IPS-20b (cell line): ENCODE results near the gene STPG1.

ENCODE experiments used
- H3K27ac ChIP-seq: one replicate; pipeline ENCODE4 v1.5.1; 2013; ENCODE audit warnings: low read length
- H3K27me3 ChIP-seq: 2 replicates; pipeline ENCODE4 v1.6.1; 2013; ENCODE audit warnings: mild to moderate bottlenecking, low read length, inconsistent platforms; ENCODE audit not compliant: insufficient read depth
- H3K36me3 ChIP-seq: 2 replicates; pipeline ENCODE4 v1.6.1; 2013; ENCODE audit warnings: low read depth, mild to moderate bottlenecking, inconsistent platforms, low read length, moderate library complexity; ENCODE audit not compliant: insufficient read depth
- H3K4me1 ChIP-seq: 2 replicates; pipeline ENCODE4 v1.6.1; 2013; ENCODE audit warnings: mild to moderate bottlenecking, control low read depth, inconsistent platforms, low read length, moderate library complexity; ENCODE audit not compliant: insufficient read depth
- H3K4me3 ChIP-seq: 2 replicates; pipeline ENCODE4 v1.5.1; 2013; ENCODE audit warnings: mild to moderate bottlenecking, low read length, inconsistent platforms
- H3K9ac ChIP-seq: 2 replicates; pipeline ENCODE4 v1.6.1; 2013; ENCODE audit warnings: low read depth, mild to moderate bottlenecking, inconsistent platforms, low read length, moderate library complexity
- H3K9me3 ChIP-seq: 2 replicates; pipeline ENCODE4 v1.6.1; 2013; ENCODE audit warnings: mild to moderate bottlenecking, low read depth, low read length, inconsistent platforms; ENCODE audit not compliant: insufficient read depth

The STPG1 gene

DNA sequence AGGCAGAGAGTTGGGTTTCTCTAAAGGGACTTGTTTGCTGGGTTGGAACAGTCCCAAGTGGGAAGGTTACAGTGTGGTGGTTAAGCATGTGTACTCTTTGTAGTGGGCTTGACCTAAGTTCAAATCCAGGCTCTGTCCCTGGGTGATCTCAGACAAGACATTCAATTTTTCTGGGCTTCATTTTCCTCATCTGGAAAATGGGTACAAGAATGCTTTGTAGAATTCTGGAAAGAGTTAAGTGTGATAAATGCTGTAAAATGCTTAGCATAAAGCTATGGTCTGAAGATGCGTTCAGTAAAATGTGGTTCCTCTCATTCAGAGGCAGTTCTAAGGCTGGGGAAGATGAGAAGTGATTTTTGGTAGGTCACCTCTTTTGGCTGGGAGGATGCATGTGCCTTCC is 93.6 kb downstream of the STPG1 start:
- H3K9ac ChIP-seq = no peak overlapping the region
- no peak overlapping the region for H3K27ac ChIP-seq
- H3K9me3 ChIP-seq = no peaks in the 10 kb centered on the region
- H3K27me3 ChIP-seq = peaks cover 64% of the 10 kb centered on the region
- H3K4me1 ChIP-seq = peaks cover 33% of the 10 kb centered on the region
- H3K36me3 ChIP-seq = no peaks in the 10 kb centered on the region
- H3K4me3 ChIP-seq = peak overlapping the region; percentile 64

DNA sequence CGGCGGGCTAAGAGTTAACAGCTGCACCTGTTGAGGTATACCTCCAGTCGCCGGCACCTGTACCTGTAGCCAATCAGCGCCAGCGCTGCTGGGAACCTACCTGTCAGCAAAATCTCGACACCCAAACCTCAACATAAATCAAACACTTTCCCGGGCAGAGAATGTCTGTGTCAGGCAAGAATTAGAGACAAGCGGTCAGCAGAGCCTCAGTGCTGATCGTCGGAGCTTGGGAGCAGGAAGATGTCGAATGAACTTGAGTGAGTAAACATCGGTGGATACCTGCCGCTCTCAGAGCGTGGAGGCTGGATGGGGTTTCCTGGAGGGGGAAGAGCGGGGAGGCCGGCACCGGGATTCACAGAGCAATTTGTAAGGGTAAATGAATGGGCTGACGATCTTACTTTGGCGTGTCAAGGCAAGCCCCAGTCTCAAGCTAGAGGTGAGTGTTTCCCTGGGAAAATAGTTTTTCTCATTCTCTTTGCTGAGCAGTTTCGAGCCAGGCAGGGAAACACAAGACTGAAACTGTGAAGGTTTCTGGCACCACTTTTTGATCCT is 94.2 kb downstream of the STPG1 start, which contains the start of gene GRHL3:
Gene GRHL3 (plus strand): TSS at position 46 of the 552 bp plus-strand sequence. CDS start 195 bp downstream, at position 241.
- Histone ChIP-seq H3K4me1 (peaks cover 33% of the 10 kb centered on the region), H3K36me3 (no peaks in the 10 kb centered on the region), H3K9ac (no peak within 1 kb of the TSS), H3K4me3 (peak within 1 kb of the TSS; percentile 64), H3K27ac (no peak within 1 kb of the TSS), H3K27me3 (peaks cover 60% of the 10 kb centered on the region), H3K9me3 (no peaks in the 10 kb centered on the region)

DNA sequence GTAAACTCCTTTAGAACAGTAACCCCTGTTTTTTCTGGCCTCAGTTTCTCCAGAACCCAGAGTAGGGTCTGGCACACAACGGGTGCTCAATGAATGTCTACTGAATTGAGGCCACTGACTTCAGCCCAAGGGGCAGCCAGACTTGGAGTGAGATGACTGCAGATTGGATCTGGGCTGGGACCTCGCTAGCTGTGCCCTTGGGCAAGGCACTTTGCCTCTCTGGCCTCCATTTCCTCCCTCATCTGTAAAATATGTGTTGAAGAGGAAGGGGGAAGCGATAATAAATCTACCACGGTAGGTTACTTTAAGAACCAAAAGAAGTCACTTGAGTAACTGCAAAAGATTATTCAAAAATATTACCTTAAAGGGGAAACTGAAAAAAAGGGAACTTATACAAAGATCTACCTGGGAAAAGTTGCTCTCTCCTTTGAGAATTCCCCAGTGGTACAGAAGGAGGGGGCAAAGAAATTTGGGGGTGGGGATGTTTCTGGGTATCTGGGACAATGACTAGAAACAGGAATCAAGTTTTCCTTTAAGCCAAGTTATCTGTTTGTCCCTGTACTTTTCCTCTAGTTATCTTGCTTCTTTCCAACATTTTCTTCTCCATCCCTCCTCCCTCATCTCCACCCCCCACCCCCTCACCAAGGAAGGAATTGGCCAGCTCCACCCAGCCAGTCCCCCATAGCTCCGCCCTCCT is 94.8 kb downstream of the STPG1 start:
- no peak overlapping the region for H3K27ac ChIP-seq
- H3K4me1 ChIP-seq = peaks cover 33% of the 10 kb centered on the region
- H3K4me3 ChIP-seq = peak overlapping the region; percentile 64; the same call in 1 of the 2 replicates
- no peaks in the 10 kb centered on the region for H3K9me3 ChIP-seq
- H3K9ac ChIP-seq = no peak overlapping the region
- peaks cover 54% of the 10 kb centered on the region for H3K27me3 ChIP-seq
- no peaks in the 10 kb centered on the region for H3K36me3 ChIP-seq

DNA sequence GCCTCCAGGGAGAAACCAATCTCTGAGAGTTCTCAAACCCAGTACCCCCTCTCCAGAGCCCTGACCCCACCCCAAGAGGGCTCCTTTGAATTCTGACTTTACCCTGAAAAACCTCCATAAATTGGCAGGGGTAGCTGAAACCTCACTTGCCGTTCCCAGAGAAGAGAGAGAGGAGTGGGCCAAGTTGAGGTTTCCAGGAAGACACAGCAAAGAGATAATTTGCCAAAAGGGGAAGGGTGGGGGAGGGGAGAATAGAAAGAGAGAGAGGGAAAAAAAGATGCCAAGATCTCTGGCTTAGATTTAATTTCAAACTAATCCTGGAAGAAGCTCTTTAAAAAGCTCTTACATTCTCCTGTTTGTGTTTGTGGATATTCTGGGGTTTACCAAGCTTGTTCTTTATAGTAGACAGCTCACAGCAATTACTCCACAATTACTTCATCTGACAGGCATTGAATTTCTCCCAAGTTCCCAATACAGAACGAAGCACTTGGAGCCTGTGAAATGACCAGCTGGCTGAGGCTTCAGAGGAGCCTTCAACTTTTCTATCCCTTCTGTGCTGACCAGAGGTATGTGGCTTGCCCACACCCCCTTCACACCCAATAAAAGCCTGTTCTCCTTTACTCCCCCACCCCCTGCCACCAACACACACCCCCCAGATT is 95.5 kb downstream of the STPG1 start:
- Histone ChIP-seq H3K36me3 (no peaks in the 10 kb centered on the region), H3K9ac (no peak overlapping the region), H3K27me3 (peaks cover 47% of the 10 kb centered on the region), H3K4me3 (no peak overlapping the region), H3K9me3 (no peaks in the 10 kb centered on the region), H3K4me1 (peaks cover 28% of the 10 kb centered on the region), H3K27ac (no peak overlapping the region)

DNA sequence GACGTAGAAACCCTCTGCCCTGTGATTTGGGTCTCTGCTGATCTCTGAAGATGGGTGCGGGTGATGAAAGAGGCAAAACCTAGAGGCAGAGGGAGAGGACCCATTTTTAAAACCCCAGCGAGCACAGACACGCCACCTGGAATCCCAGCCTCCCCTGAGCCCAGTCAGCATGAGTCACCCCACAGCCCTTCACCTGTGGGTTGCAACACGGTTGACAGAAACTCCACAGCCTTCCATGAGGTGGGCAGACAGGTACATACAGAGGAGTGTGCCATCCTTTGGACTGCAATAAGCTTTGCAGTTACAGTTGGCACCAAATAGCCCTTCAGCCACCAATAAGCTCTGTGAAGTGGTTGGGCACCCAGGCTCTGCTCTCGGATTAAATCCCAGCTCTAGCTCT is 96.5 kb downstream of the STPG1 start:
- Histone ChIP-seq H3K9ac (no peak overlapping the region), H3K36me3 (no peaks in the 10 kb centered on the region), H3K27me3 (peaks cover 37% of the 10 kb centered on the region), H3K4me1 (peaks cover 28% of the 10 kb centered on the region), H3K9me3 (no peaks in the 10 kb centered on the region), H3K4me3 (no peak overlapping the region), H3K27ac (no peak overlapping the region)

DNA sequence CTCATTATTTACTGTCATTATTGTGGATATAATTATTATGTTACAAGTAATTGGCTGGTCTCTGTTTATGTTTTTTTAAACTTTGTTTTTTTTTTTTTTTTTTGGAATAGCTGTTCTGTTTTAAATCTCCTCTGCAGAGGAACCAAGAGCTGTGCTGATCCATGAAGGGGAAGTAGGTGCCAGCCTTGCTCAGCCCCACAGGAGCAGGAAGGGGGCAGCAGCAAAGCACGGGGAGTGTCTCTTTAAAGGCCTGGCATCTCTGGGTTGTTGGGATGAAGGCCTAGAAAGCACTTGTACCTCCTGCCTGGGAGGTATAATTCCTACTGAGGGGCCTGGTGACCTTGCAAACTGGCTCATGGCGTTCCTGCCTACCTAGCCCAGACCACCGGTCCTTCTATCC is 96.9 kb downstream of the STPG1 start:
- no peaks in the 10 kb centered on the region for H3K9me3 ChIP-seq
- no peak overlapping the region for H3K27ac ChIP-seq
- no peaks in the 10 kb centered on the region for H3K36me3 ChIP-seq
- H3K9ac ChIP-seq = no peak overlapping the region
- H3K4me1 ChIP-seq = peaks cover 33% of the 10 kb centered on the region
- peaks cover 33% of the 10 kb centered on the region for H3K27me3 ChIP-seq
- no peak overlapping the region for H3K4me3 ChIP-seq

DNA sequence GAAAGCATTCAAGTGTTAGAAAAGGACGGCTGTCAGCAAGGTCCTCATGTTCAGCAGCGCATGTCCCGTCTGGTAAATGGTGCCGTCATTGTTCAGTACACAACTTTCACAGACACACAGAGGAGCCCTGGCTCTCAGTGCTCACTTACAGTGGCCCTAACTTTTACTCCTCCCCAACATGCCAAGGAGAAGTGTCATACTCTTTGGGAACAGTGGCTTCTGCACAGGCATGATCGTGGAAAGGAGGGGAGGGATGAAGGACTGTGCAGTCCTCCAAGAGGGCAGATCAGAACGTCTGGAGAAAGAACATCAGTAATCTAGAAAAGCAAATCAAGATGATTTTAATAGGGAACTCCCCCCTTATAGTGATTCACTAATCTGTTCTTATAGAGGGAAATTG is 98.2 kb downstream of the STPG1 start:
- Histone ChIP-seq H3K27ac (no peak overlapping the region), H3K36me3 (no peaks in the 10 kb centered on the region), H3K4me3 (no peak overlapping the region), H3K4me1 (peaks cover 29% of the 10 kb centered on the region), H3K27me3 (peaks cover 20% of the 10 kb centered on the region), H3K9ac (no peak overlapping the region), H3K9me3 (no peaks in the 10 kb centered on the region)

DNA sequence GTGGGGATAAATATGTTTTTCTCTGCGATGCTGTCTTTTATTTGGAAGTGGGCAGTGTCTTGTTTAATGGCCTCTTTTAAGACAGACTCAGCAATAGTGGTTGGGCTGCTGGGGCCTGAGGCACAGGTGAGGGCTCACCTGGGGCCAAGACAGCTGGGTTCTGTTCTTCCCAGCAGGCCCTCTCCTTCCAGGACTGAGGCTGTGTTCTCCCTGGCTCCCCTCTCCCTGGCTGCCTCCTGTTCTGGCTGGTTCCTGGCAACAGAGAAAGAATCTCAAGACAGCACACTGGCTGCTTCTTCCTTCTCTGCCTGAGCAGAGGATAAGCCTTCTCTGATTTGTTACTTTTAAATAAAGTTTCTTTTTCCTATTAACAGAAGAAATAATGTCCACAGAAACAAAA is 101.8 kb downstream of the STPG1 start:
- Histone ChIP-seq H3K4me3 (no peak overlapping the region), H3K27me3 (no peaks in the 10 kb centered on the region), H3K4me1 (peaks cover 42% of the 10 kb centered on the region)

DNA sequence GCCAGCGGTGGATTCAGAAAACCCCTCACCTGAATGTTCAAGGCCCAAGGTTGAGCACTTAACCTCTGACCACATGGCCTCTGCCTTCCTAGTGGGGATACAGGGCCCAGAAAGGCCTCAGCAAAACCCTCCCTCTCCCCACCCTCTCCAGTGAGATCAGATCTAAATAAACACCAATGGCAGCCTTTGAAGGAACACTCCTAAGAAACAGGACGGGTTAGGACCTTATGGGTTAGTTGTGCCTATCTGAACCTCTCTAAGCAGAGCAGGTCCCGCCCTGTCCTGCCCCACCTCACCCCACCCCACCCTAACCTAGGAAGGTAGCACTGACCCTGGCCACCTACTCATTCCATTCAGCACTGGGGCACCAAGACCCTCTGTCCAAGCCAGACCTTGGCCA is 102.3 kb downstream of the STPG1 start:
- no peaks in the 10 kb centered on the region for H3K36me3 ChIP-seq
- peaks cover 42% of the 10 kb centered on the region for H3K4me1 ChIP-seq
- no peak overlapping the region for H3K9ac ChIP-seq
- no peaks in the 10 kb centered on the region for H3K9me3 ChIP-seq
- H3K27me3 ChIP-seq = no peaks in the 10 kb centered on the region
- H3K27ac ChIP-seq = no peak overlapping the region
- no peak overlapping the region for H3K4me3 ChIP-seq

More for the DNA sequence above, 101.8 kb downstream of the STPG1 start:
- Histone ChIP-seq H3K9me3 (no peaks in the 10 kb centered on the region), H3K27ac (no peak overlapping the region), H3K36me3 (no peaks in the 10 kb centered on the region), H3K9ac (no peak overlapping the region)

DNA sequence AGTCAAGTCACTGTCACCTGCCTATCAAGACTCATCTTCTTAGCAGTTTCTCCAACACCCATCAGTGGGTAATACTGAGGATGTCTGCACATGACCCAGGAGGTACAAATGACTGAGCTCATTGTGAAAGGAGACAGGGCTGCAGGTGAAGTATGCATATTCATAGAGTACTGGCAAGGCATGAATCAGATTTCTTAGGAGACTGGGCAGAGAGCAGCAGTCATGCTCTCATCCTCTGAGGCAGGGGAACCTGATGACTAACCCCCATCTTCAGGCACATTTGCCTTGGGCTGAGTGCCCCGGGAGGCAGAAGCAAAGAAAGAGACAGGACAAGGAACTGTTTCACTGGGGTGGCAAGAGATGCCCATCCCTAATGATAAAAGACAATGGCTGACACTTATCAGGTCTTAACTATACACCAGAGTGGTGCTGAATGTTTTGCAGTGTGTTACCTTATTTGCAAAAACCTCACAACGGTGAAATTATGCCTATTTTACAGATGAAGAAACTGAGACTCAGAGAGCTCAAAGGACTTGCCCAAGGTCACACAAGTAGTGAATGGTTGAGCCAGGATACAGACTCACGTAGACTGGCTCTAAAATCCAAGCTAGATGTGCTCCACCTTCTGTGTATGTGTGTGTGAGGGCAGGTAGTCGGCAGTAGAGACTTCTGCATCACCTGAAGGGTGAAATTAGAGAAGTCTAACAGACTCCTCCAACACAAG is 103.7 kb downstream of the STPG1 start:
- Histone ChIP-seq H3K27ac (no peak overlapping the region), H3K9me3 (no peaks in the 10 kb centered on the region), H3K36me3 (no peaks in the 10 kb centered on the region), H3K27me3 (no peaks in the 10 kb centered on the region), H3K9ac (no peak overlapping the region), H3K4me3 (no peak overlapping the region), H3K4me1 (peaks cover 49% of the 10 kb centered on the region)

DNA sequence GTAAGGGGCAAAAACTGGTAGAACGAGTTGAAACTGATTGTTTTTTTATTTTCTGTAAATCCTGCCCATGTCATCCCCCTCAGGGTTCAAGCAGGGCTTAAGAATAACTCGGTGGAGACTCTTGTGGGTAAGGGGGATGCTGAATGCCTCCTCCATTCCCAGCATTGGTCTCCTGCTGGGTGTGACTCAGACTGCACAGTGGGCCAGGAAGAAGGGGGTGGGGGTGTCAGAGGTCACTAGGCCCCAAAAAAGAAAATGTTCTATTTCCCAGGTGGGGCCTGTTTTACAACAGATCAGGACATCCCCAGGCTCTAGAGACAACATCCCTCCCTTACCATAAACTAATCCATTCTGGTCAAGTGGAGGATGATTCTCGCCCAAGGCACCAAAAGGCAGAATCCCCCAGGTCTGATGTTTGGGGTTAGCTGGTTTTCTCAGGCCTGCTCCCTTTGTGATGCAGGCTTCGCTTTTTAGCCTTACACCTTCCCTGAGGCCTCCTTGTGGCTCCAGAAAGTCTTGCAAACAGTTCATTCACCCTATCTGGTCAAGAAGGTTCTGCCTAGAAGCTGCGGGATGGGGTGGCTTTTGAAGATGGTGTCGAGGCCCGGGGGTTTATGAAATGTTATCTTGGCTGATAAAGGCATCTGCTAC is 105.1 kb downstream of the STPG1 start:
- Histone ChIP-seq H3K4me3 (peak overlapping the region; percentile 39; the same call in 1 of the 2 replicates), H3K4me1 (peaks cover 57% of the 10 kb centered on the region), H3K27ac (peak overlapping the region; percentile 62)

More for the DNA sequence above, 105.1 kb downstream of the STPG1 start:
- Histone ChIP-seq H3K9me3 (no peaks in the 10 kb centered on the region), H3K27me3 (no peaks in the 10 kb centered on the region), H3K36me3 (no peaks in the 10 kb centered on the region), H3K9ac (peak overlapping the region; percentile 47)
